NOMO-1 (cell line): ENCODE data around the gene CSTF2T.

ENCODE experiments used
- DNase-seq, 2 experiments: peaks; one replicate each; lab custom pipeline; 2025; ENCODE audit not compliant: unreplicated experiment in 2 of 2; lab: John Stamatoyannopoulos, UW

Gene CSTF2T, protein sequence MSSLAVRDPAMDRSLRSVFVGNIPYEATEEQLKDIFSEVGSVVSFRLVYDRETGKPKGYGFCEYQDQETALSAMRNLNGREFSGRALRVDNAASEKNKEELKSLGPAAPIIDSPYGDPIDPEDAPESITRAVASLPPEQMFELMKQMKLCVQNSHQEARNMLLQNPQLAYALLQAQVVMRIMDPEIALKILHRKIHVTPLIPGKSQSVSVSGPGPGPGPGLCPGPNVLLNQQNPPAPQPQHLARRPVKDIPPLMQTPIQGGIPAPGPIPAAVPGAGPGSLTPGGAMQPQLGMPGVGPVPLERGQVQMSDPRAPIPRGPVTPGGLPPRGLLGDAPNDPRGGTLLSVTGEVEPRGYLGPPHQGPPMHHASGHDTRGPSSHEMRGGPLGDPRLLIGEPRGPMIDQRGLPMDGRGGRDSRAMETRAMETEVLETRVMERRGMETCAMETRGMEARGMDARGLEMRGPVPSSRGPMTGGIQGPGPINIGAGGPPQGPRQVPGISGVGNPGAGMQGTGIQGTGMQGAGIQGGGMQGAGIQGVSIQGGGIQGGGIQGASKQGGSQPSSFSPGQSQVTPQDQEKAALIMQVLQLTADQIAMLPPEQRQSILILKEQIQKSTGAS

DNA sequence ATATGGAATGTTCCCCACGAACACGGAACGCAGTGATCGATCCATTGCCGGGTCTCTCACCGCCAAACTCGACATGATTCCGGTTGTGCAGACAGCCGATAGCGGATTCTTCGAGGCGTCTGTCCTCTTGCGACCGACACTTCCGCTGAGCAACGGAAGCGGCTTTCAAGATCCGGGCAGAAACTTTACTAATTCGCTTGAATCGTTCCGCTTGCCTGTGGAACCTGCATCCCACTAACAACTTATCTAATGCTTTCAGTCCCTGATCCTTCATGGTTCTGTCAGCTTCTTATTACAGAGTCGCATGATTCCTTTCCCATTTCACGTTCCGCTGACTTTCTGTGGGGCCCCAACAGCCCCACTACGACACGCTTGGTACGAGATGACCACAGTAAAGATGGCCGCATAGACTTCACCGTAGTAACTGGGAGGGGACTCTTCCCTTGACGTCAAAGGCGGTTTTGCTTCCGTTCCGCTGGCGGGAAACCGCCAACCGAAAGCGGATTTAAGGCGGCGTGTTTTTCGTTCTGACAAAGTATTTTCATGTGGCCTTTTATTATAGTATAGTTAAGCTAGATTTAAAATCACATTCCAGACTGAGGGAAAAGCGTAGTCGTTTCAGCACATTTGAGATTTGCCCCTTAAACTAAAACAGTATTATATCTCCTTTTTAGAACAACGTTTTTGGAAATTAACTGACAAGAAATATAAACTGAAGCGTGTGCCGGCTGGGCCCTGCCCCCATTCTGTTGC, at the start of gene CSTF2T:
Gene CSTF2T (minus strand): TSS at position 121 of the 753 bp plus-strand sequence. CDS start 46 bp downstream, at position 75.
- peak; percentile 82 to 85 for DNase-seq

DNA sequence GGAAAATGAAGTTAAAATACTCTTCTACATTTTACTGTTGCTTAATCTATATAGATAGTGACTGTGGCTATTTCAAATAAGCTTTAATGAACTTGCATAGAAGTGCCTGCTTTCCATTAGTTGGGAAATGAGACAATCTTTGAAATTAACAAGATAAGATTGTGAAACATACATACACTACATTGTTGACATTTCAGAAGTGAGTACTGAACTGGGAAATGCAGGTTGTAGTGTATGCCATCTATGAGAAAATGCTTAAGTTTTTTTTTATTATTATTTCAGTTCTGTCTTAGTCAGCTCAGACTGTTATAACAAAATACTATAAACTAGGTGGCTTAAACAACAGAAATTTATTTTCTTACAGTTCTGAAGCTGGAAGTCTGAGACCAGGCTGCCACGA, 49.6 kb upstream of the CSTF2T start:
- no peak for DNase-seq

DNA sequence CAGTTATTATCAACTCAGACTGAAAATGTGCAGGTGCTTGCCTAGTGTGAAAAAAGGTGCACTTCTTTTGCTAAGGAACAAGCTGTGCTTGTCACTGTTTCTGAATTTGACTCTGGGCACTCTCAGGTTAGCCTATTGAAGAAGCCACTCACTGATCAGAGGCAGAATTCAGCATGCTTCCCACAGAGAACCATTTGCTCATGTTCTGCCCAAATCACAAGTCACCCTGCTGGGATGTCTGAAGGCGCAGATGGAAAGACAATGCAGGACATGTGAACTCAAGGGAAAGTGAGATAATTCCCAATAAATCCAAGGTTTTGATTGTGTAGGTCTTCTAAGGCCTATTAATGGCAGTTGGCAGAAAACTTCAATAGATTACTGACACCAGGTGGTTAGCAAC, 47.8 kb upstream of the CSTF2T start:
- DNase-seq: no peak

DNA sequence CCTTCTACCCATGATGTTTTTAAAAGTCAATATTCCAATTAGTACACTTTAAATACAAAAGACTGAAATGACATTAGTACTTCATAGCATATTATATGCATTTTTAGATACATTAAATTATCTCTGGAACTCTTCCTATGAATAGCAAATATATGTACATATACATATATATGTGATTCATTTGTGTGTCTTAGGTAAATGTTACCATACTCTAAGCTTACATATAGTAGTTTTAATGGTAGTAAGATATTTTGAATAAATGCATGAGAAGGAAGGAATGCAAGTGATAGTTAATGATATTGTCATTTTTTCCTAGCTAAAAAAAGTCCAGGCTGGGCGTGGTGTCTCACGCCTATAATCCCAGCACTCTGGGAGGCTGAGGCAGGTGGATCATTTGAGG, 46.0 kb upstream of the CSTF2T start:
- DNase-seq: no peak

DNA sequence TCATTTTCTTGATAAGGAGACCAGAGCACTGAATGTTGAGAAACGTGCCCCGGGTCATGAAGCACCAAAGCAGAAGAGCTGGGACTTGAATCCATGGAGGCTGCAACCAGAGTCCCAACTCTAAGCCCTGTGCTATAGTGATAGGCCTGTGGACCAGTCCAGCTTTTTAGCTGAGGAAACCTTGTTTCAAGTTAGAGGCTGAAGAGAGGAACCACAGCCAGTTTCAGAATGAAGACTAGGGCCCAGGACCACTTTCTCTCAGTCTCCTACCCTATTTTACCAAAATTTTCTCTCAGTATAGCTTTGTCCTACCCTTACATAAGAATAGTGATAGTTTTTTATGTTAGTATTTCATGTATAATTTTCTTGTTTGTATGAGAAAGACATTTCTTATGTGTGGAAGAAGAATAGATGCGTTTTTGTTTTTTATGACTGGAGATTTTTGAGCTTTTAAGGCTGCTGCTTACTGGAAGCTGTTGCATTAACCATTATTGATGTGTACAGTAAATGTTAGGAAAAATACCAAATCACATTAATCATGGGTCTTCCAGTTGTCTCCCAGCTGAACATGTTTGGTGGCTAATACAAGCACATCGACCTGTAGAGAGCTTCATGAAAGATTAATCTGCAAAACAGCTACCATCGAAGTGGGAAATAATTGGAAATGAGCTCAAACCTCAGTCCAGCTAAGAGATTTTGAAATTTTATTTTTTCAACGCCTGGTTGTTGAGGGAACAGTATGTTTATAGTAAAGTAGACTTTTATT, 45.0 kb upstream of the CSTF2T start:
- no peak for DNase-seq

DNA sequence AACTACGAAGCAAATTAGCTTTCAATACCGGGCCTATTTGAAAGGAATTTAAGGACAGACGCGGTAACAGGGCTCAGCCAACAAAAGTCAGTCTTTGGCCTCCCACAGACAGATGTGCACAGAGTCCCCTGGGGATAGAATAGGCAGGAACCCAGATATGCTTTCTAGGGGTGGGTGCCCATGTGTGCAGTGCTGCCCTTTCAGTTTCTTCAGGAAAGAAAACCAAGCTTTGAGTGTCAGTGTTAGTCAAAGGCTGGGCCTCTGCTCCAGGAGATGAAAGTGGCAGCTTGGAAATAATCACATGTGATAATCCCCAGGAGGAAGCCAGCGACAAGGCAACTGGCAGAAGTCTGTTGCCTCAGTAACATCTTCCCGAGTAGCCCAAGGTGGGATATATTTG, 43.8 kb upstream of the CSTF2T start:
- DNase-seq: no peak

DNA sequence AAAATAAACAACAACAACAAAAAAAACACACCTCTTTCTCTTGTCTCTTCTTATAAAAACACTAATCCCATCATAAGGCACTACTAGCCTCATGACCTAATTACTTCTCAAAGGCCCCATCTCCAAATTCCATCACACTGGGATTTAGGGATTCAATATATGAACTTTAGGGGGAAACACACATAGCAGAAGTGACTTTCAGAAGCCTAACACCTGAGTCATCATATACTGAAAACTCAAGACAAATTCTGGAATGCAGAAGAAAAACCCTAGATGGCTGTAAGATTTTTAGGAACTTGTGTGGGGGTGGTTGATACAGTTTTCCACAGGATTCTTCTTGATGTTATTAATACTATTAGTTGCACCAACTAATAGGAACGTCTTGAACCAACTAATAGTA, 33.7 kb upstream of the CSTF2T start:
- DNase-seq: no peak

DNA sequence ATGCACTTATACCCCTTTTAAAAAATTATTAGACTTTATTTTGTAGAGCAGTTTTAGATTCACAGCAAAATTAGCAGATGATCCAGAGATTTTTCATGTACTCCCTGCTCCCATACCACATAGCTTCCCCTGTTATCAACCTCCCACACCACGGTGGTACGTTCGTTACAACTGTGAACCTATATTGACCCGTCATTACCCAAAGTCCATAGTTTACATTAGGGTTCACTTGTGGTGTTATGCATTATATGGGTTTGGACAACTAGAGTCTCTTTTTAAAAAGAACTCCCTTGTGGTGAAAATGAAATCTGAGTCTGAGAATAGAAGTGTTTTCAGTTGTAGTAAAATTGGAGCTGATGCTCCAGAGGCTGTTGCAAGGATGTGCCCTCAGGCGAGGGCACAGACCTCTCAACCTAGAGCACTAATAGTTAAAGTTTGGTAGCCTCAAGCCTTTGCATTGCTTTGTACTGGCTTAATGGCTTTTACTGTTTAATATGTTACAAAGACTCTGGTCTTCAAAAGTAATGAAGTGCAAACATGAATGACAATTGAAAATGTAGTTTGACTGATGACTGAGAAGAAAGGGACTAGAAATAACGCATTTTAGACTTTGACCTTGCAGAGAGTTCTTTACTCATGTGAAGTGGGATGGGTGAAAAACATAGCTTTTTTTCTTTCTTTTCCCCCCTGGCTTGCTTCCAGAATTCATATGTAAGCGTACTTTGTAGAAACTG, 30.6 kb upstream of the CSTF2T start:
- no peak for DNase-seq

DNA sequence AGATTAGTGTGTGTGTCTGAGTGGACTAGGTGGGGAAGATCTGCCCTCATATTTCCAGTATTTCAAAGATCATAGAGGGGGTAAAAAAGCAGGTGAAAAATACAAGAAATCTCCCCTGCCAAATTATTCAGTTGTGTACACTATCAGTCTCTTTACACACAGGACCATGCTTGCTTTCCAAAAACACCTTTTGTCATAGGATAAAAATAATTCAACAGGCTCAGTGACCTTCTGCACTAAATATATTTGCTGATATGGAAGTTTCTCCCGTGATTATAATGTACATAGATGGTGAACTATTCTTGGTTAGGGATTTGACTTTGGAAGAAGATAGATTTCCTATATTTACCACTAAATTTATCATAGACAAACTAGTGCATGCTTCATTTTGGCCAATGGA, 24.6 kb upstream of the CSTF2T start:
- DNase-seq: no peak

DNA sequence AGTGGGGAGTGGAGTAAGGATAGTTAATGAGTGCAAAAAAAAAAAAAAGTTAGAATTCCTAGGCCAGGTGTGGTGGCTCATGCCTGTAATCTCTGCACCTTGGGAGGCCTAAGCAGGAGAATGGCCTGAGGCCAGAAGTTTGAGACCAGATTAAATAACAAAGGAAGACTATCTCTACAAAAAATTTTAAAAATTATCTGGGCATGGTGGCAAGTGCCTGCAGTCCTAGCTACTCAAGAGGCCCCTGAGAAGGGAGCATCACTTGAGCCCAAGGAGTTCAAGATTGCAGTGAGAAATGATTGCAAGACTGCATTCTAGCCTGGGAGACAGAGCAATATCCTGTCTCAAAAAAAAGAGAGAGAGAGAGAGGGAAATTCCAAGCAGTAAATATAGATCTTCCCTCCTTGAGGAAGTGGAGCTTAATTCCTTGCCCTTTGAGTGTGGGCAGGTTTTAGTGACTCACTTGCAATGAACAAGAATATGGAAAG, 19.5 kb upstream of the CSTF2T start:
- no peak for DNase-seq

DNA sequence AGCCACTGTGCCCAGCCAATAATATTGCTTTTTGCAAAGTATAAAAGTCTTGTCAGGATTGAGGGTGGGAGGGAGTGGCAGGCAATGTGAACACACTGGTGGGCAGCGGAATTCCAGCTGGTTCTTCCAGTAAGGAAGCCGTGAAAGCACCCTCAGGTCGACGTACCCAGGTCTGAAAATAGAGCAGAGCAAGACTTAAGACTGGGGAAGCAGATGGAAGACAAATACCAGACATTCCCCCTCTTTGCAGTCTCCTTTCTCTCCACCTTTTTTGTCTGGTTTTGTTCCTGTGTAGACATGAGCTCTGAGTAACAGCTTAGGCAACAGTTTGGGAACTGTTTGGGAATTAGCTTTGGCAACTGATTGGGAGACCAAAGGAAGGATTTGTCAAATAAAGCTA, 17.6 kb upstream of the CSTF2T start:
- DNase-seq: no peak

DNA sequence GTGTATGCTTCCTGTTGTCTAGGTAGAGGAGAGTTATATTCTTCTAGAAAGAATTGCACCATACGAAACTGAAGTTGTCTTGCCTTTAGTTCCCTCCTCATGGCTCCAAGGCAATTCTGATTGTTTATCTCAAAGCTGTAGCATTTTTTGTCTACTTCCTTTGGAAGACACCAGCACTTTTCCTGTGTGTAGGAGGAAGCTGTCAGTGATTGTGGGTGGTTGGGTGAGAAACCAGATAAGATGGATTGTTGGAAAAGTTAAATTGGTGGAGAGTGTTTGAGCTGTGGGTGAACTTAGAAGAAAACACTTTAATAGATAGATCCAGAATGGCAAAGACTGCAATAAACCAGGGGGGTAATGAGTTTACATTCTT, 12.1 kb upstream of the CSTF2T start:
- no peak for DNase-seq

DNA sequence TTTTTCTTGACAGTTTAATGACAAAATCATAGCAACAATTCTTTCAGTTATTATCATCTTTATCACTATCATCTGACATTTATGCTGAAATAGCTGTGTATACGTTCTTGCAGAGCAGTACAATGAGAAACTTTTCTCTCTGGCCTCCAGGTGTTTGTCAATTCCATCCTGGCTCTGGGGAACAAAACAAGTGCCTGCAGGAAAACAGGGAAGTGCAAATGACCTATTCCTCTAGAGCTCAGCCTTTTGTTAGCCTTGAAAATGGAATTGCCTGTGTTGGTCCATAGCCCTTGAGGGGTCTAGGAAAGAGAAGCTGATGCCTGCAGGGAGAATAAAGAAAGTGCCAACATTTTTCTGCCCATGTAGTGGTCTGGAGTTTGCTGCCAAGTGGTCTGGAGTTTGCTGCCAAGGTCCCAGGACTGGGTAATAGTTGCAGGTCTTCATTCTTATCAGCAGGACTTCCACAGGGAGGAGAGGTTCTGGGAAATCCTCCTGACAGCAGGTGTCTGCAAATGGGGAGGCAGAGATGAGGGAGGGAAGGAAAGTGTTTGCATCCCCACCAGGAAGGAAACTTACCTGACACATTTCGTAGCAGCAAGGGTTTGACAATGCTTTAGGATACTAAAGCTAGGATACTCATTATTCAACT, 10.1 kb upstream of the CSTF2T start:
- no peak for DNase-seq

DNA sequence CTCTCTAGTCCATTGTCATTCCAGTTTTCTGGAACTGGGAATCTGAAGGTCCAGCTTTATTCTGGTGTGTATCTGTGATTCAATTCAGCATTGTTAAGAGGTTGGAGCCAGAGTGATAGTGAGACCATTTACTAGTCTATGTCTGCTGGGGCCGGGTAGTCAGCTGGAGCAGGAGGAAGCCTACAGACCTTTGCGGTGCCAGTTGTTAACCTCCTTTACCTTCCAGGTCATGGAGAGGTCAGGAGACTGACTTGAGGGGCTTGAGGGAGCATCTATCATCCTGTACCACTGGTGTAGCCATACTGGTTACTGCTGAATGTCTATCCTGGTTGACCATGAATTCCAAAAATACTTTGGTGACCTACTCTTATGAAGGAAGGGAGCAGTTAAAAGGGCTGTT, 9.2 kb upstream of the CSTF2T start:
- no peak for DNase-seq

DNA sequence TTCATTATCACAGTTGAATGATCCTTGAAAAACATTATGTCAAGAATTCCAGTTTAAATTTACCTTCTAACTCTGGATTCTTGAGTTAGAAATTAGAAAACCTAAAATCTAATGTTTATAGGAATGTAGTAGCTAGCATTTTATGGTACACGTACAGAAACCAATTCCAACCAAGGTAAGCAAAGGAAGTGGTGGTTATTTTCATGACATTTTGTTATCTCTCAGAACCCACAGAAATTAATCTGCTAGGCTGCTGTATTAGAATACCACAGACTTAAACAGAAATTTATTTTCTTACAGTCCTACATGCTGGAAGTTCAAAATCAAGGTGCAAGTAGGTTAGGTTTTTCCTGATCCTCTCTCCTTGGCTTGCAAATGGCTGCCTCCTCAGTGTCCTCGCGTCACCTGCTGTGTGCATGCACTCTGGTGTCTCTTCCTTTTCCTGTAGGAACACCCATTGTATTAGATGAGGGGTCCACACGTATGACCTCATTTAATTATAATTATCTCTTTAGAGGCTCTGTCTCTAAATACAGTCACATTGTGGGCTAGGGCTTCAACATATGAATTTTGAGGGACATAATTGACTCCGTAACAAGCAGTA, 8.5 kb upstream of the CSTF2T start:
- no peak for DNase-seq

DNA sequence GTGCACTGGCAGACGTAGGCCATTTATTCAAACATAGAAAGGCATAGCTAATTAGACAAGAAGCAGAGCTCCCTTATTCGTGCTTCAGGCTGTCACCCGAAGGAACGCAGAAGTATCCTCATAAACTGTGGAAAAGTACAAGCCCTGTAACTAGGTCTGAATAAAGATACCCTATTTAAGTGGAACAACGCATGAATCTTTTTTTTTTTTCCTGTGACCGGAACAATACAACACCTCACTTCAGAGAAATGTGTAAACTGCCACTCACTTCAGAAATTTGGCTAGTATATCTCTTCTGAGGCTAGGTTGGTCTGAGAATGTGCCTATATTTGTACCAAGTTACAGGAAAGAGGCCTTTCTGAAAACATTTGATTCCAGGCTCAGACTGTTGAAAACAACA, 8.0 kb upstream of the CSTF2T start:
- no peak for DNase-seq

DNA sequence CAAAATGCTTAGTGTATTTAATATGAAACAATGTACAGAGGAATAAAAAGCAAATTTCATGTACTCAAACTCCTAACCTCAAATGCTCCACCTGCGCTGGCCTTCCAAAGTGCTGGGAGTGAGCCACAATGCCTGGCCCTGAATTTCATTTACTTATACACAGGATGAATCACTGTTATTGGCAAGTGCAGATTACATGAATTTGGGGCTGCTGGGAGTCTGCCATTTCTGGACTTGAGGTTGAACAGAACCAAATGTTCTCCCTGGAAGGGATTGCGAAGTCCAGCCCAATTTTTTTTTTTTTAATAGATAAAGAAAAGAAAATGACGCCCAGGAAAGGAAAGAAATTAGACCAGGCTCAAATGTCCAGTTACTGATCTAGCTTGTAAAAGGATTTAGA, 6.8 kb upstream of the CSTF2T start:
- DNase-seq: no peak

DNA sequence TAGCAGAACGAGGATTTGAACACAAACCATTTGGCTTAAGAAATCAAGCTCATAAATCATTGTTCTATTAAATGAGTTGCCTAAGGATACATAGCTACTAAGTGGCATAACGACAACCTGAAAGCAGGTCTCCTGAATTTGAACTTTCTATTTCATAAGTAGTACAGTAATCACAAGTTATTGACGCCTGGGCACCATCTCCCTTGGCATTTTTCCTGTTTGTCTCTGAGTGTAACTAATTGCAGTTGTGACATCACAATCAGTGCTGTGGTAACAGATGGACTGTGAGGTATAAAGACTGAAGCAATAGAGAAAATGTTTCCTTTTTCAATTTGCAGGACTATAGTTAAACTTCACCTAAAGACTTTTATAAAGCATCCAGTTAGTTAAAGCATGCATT, 6.4 kb upstream of the CSTF2T start:
- DNase-seq: no peak

DNA sequence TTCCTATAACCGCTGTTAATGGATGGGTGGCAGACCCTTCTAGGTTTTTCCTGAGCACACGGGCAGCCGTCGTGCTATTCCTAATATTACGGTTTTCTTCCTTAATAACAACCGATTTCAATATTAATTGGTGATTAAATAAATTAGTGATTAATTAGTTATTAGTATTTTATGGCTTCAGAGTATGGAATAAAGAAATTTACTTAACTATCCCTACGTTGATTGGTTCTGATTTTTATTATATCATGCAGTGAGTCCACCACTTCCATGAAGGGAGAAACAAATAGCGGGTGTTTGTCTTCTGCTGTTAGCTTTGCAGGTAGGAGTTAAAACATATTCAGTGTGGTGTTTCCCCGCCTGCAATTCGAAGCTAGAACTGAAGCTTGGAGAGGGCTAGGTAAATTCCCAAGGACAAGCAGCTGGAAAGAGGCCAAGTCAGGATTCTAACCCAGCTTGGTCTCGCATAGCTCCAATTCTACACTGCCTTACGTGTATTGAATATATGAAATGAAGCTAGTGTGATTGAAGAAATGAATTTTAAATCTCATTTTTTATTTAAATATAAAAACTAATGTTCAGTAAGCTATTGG, 928 bp upstream of the CSTF2T start:
- DNase-seq: no peak
